ENCODE results near the gene DPEP3.
A peak's percentile ranks its signal among the peaks of the same experiment; 100 is the strongest.

DPEP3 gene

DNA sequence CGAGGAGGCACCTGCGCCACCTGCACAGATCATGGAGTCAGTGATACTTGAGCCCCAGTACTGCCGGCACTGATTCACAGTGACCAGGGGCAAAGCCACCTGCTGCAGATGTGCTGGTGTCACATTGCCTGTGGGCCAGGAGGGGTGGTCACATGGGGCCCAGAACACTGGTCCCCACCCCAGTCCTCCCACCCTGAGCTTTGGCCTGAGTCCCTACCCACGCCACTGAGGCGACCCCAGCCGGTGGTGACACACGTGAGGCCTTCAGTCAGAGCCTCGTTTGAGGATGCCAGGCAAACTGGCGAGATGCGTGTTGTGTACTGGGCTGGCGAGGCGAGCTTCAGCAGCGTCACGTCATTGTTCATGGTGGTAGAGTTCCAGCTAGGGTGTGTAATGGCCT lies 50.1 kb downstream of the DPEP3 start:
- no peak for DNase-seq (ENCODE audit: low spot score)

DNA sequence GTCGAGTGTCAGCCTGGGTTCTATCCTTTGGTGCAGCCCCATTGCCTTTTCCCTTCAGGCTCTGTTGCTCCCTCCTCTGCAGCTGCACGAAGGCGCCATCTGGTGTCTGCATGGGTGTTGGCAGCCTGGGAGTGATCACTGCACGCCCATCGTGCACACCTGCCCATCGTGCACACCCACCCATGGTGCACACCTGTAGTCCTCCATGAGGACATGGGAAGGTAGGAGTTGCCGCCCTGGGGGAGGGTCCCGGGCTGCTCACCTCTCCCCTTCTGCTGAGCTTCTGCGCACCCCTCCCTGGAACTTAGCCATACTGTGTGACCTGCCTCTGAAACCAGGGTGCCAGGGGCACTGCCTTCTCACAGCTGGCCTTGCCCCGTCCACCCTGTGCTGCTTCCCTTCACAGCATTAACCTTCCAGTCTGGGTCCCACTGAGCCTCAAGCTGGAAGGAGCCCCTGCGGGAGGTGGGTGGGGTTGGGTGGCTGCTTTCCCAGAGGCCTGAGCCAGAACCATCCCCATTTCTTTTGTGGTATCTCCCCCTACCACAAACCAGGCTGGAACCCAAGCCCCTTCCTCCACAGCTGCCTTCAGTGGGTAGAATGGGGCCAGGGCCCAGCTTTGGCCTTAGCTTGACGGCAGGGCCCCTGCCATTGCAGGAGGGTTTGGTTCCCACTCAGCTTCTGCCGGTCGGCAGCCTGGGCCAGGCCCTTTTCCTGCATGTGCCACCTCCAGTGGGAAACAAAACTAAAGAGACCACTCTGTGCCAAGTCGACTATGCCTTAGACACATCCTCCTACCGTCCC lies 51.5 kb downstream of the DPEP3 start:
- DNase-seq (ENCODE audit: low spot score): peak; percentile 53

DNA sequence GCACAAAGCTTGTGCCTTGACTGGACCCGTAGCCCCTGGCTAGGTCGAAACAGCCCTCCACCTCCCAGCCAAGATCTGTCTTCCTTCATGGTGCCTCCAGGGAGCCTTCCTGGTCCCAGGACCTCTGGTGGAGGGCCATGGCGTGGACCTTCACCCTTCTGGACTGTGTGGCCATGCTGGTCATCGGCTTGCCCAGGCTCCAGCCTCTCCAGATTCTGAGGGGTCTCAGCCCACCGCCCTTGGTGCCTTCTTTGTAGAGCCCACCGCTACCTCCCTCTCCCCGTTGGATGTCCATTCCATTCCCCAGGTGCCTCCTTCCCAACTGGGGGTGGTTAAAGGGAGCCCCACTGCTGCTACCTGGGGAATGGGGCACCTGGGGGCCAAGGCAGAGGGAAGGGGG lies 52.2 kb downstream of the DPEP3 start:
- no peak for DNase-seq (ENCODE audit: low spot score)

DNA sequence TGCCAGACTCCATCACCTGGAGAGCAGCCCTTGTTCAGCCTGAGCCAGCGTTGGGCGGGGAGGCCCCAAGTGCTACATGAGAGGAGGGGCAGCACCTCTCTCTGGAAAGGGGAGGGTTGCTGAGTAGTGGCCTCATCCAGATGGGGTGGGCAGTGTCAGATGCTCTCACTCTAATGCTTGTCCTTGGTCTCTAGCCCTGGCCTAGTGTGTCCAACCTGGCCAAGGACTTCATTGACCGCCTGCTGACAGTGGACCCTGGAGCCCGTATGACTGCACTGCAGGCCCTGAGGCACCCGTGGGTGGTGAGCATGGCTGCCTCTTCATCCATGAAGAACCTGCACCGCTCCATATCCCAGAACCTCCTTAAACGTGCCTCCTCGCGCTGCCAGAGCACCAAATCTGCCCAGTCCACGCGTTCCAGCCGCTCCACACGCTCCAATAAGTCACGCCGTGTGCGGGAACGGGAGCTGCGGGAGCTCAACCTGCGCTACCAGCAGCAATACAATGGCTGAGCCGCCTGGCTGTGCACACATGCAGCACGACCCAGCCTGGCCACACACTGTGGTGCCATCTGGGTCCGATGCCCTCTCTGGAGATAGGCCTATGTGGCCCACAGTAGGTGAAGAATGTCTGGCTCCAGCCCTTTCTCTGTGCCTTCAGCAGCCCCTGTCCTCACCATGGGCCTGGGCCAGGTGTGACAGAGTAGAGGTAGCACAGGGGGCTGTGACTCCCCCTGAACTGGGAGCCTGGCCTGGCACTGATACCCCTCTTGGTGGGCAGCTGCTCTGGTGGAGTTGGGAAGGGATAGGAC lies 53.0 kb downstream of the DPEP3 start:
- DNase-seq (ENCODE audit: low spot score): no peak

DNA sequence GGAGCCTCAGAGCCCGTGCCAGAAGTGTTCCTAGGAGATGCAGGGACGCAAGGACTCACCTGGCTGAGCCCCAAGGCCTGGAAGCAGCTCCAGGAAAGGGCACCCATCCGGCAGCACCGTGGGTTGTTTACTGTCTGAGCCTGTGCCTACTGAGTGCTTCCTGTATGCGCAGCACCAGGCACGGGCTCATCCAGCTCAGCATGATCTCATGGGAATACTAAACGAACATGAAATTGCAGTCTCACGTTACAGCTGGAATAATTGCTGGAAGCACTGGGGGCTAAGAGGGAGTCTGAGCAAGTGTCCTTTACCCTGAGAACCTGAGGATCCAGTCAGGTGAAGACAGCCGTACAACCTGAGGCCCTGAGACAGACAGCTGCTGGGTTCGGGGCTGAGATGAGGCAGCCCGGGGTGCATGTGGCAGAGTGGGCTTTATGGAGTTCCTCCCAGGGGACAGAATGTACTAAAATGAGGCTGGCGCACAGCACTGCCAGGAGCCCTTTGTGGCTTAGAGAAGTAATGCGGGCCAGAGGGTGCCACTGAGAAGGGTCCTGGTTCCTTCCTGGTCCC lies 54.0 kb downstream of the DPEP3 start:
- no peak for DNase-seq (ENCODE audit: low spot score)
